ENCODE results near the gene NECAB2. TPM values are rescaled to one million over a fixed set of nuclear protein-coding genes. Genes with fewer than 3 reads are reported as not detected.

The NECAB2 gene
- total RNA-seq, 1 donor from 2014 or later, result not detected

DNA sequence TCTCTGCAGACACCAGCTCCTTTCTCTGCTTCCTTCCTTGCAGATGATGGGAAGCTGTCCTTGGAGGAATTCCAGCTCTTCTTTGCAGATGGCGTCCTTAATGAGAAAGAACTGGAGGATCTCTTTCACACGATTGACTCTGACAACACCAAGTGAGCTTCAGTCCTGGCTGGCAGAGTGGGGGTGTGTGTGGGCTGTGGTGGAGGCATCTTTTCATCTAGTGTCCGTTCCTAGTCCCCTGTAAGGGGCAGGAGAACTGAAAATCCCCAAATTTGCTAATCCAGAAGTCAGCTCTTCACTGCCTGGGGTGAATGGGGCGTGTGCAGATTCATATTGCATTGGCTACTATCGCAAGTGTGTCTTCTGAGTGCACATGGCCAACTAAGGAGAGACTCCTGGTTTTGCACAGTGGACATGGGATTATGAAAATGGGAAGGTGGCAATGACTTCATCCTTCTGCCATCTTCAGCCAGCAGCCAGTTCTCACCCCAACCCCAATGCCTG lies 10.4 kb downstream of the NECAB2 start:
- no peak for DNase-seq (ENCODE audit: extremely low spot score in 2 of 2)
- Histone ChIP-seq H3K4me3 (no peak overlapping the region), H3K9me3 (no peaks in the 10 kb centered on the region), H3K36me3 (no peaks in the 10 kb centered on the region), H3K27me3 (no peaks in the 10 kb centered on the region), H3K27ac (no peak overlapping the region), H3K4me1 (no peaks in the 10 kb centered on the region)
- TF ChIP-seq POLR2A (IDR thresholded peaks at IDR 0.05), result no peak
- intact Hi-C loops (cut with DNase I), result no loop called here

DNA sequence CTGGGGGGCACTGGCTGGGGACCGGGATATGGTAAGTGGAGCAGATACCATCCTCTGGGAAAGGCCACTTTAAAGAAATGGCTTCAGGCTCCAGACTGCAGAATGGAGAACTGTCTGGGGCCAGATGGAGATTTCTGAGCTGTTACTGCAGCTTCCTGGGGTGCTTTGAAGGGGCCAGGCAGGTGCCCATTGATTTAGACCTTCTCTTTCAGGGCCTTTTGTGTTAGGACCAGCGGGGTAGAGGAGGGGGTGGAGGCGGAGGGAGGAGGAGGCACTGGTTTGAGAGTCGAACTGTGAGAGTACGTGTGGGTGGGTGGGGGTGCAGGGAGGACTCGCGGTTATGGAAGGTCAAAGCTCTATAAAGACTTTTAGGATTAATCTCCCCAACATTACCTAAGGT lies 11.4 kb downstream of the NECAB2 start:
- H3K36me3 ChIP-seq, result no peaks in the 10 kb centered on the region
- DNase-seq (ENCODE audit: extremely low spot score in 2 of 2), result no peak
- intact Hi-C loops (cut with DNase I), result no loop called here
- TF ChIP-seq, protein P1, sequence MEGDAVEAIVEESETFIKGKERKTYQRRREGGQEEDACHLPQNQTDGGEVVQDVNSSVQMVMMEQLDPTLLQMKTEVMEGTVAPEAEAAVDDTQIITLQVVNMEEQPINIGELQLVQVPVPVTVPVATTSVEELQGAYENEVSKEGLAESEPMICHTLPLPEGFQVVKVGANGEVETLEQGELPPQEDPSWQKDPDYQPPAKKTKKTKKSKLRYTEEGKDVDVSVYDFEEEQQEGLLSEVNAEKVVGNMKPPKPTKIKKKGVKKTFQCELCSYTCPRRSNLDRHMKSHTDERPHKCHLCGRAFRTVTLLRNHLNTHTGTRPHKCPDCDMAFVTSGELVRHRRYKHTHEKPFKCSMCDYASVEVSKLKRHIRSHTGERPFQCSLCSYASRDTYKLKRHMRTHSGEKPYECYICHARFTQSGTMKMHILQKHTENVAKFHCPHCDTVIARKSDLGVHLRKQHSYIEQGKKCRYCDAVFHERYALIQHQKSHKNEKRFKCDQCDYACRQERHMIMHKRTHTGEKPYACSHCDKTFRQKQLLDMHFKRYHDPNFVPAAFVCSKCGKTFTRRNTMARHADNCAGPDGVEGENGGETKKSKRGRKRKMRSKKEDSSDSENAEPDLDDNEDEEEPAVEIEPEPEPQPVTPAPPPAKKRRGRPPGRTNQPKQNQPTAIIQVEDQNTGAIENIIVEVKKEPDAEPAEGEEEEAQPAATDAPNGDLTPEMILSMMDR (IDR thresholded peaks at IDR 0.05), result no peak
- no peak for TF ChIP-seq POLR2A (IDR thresholded peaks at IDR 0.05)
- no peak for TF ChIP-seq POLR2AphosphoS5 (IDR thresholded peaks at IDR 0.05; ENCODE audit: insufficient read depth in 1 of 2, low read depth in 1 of 2)
- H3K4me3 ChIP-seq, result no peak overlapping the region
- no peaks in the 10 kb centered on the region for H3K27me3 ChIP-seq
- no peaks in the 10 kb centered on the region for H3K4me1 ChIP-seq
- H3K9me3 ChIP-seq, result no peaks in the 10 kb centered on the region
- no peak overlapping the region for H3K27ac ChIP-seq

DNA sequence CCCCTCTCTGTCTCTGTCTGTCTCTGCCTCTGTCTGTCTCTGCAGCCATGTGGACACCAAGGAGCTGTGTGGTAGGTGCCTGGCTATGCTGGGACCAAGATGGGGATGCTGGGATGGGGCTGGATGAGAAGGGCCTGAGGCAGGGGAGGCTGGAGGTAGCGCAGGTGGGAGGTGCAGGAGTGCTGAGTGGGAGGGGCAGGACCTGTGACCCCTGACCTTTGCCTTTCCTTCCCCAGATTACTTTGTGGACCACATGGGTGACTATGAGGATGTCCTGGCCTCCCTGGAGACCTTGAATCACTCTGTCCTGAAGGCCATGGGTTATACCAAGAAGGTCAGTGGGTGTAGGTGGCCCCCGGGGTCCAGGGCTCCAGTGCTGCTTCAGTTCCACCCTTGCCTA lies 12.8 kb downstream of the NECAB2 start:
- TF ChIP-seq POLR2AphosphoS5 (IDR thresholded peaks at IDR 0.05; ENCODE audit: insufficient read depth in 1 of 2, low read depth in 1 of 2), result no peak
- TF ChIP-seq, protein P1 (IDR thresholded peaks at IDR 0.05), result no peak
- no peak for TF ChIP-seq POLR2A (IDR thresholded peaks at IDR 0.05)
- intact Hi-C loops (cut with DNase I), result no loop called here
- Histone ChIP-seq H3K27ac (no peak overlapping the region), H3K27me3 (no peaks in the 10 kb centered on the region), H3K4me3 (no peak overlapping the region), H3K9me3 (no peaks in the 10 kb centered on the region), H3K36me3 (no peaks in the 10 kb centered on the region), H3K4me1 (no peaks in the 10 kb centered on the region)
- DNase-seq (ENCODE audit: extremely low spot score in 2 of 2), result no peak

DNA sequence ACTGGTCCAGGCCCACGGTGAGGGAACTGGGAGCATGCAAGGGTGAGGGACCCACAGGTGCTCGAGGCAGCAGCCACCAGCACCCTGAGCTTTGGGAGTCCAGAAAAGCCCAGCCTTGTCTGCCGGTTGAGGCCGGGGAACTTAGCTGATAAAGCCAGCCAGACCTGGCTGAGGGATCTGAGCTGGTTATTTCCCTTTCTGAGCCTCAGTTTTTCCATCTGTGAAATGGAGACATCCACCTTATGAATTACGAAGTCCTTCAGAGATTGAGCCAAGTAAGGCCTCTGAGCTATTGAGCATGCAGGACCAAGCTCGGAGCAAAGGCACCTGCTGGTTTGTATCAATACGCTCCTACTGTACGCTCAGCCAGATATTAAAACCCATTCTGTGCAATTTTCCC lies 13.8 kb downstream of the NECAB2 start:
- Histone ChIP-seq H3K4me3 (no peak overlapping the region), H3K27ac (no peak overlapping the region), H3K4me1 (no peaks in the 10 kb centered on the region), H3K36me3 (no peaks in the 10 kb centered on the region), H3K27me3 (no peaks in the 10 kb centered on the region), H3K9me3 (no peaks in the 10 kb centered on the region)
- intact Hi-C loops (cut with DNase I), result no loop called here
- TF ChIP-seq POLR2A (IDR thresholded peaks at IDR 0.05) (no peak), POLR2AphosphoS5 (IDR thresholded peaks at IDR 0.05; ENCODE audit: insufficient read depth in 1 of 2, low read depth in 1 of 2) (no peak)
- TF ChIP-seq, protein P1 (IDR thresholded peaks at IDR 0.05), result no peak
- no peak for DNase-seq (ENCODE audit: extremely low spot score in 2 of 2)

DNA sequence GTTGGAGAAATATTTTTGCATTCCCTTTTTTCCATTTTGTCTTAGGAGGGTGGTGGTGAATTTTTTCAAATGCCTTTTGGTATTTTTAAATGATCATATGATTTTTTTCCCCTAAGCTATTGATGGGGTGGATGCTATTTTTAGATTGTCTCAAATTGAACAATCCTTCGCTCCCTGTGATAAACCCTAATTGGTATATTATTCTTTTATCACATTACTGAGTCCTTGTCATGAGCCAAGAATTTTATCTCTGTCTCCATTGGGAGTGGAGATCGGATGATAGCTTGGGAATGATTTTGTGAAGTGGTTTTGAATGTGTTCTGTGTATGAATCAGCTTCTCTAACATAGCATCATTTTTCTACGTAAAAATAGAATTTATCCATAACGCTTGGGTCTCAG lies 15.4 kb downstream of the NECAB2 start:
- H3K27me3 ChIP-seq, result no peaks in the 10 kb centered on the region
- H3K36me3 ChIP-seq, result no peaks in the 10 kb centered on the region
- no peak for DNase-seq (ENCODE audit: extremely low spot score in 2 of 2)
- intact Hi-C loops (cut with DNase I), result no loop called here
- H3K27ac ChIP-seq, result no peak overlapping the region
- no peaks in the 10 kb centered on the region for H3K4me1 ChIP-seq
- no peaks in the 10 kb centered on the region for H3K9me3 ChIP-seq
- no peak overlapping the region for H3K4me3 ChIP-seq
- TF ChIP-seq, protein P1 (IDR thresholded peaks at IDR 0.05), result no peak
- TF ChIP-seq POLR2AphosphoS5 (IDR thresholded peaks at IDR 0.05; ENCODE audit: insufficient read depth in 1 of 2, low read depth in 1 of 2) (no peak), POLR2A (IDR thresholded peaks at IDR 0.05) (no peak)

All from vagina (tissue), 2 donors.